IMR-90 (cell line): ENCODE results near the gene RHOB. TPM values are rescaled to one million over a fixed set of nuclear protein-coding genes. Genes with fewer than 3 reads are reported as not detected.

Experiments
- ATAC-seq: fragments of 200-7000 bp; cut with Tn5 transposase; 2 replicates; pipeline ENCODE4 v1.9.1; 2020; ENCODE audit warnings: low read depth, mild to moderate bottlenecking, moderate library complexity
- BruUV-seq: library from RNA; stranded (reverse); fragments of 400-500 nt; replicated peaks from 2 replicates; lab custom pipeline; 2021; lab: Mats Ljungman, UMichigan
- CTCF ChIA-PET: fragments of 300-600 bp; formaldehyde crosslinking; extraction: SDS; loops from one replicate; lab custom pipeline; 2021; ENCODE audit warnings: antibody characterized with exemption; lab: Yijun Ruan, JAX
- POLR2A ChIA-PET: fragments of 300-600 bp; sonication (Branson Sonifier 250); formaldehyde crosslinking; loops from one replicate; lab custom pipeline; 2022; ENCODE audit warnings: antibody characterized with exemption; ENCODE audit not compliant: unreplicated experiment; lab: Charles Lee
- DNase-seq: peaks from one replicate; pipeline ENCODE4 v3.0.0; 2013
- H2AFZ ChIP-seq: replicated peaks from 2 replicates; pipeline ENCODE3; 2013; ENCODE audit warnings: low read length, mild to moderate bottlenecking; ENCODE audit not compliant: poor library complexity
- H2AK5ac ChIP-seq: 2 replicates; pipeline ENCODE4 v1.6.1; 2013; ENCODE audit warnings: low read depth, low read length, inconsistent platforms
- H2AK9ac ChIP-seq: replicated peaks from 2 replicates; pipeline ENCODE3; 2013; ENCODE audit warnings: mild to moderate bottlenecking, low read depth, low read length, moderate library complexity; ENCODE audit not compliant: poor library complexity
- H2BK120ac ChIP-seq: 2 replicates; pipeline ENCODE4 v1.6.1; 2013; ENCODE audit warnings: low read depth, low read length, inconsistent platforms
- H2BK15ac ChIP-seq: 3 replicates; pipeline ENCODE4 v1.6.1; 2013; ENCODE audit warnings: low read depth, low read length, inconsistent platforms
- H2BK20ac ChIP-seq: 2 replicates; pipeline ENCODE4 v1.6.1; 2013; ENCODE audit warnings: low read depth, mild to moderate bottlenecking, inconsistent platforms, low read length, moderate library complexity
- H2BK5ac ChIP-seq: 2 replicates; pipeline ENCODE4 v1.6.1; 2013; ENCODE audit warnings: mild to moderate bottlenecking, low read depth, low read length, inconsistent platforms; ENCODE audit not compliant: poor library complexity, severe bottlenecking
- H3K14ac ChIP-seq: replicated peaks from 2 replicates; pipeline ENCODE4 v1.6.1; 2013; ENCODE audit warnings: low read depth, low read length, inconsistent platforms
- H3K18ac ChIP-seq: 2 replicates; pipeline ENCODE4 v1.6.1; 2013; ENCODE audit warnings: low read depth, low read length, control low read depth
- H3K23ac ChIP-seq: 2 replicates; pipeline ENCODE4 v1.6.1; 2013; ENCODE audit warnings: low read depth, low read length, inconsistent platforms
- H3K27ac ChIP-seq: 2 replicates; pipeline ENCODE4 v1.5.1; 2013; ENCODE audit warnings: mild to moderate bottlenecking, control low read depth, low read length; ENCODE audit not compliant: insufficient read depth
- H3K27me3 ChIP-seq: 2 replicates; pipeline ENCODE4 v1.6.1; 2013; ENCODE audit warnings: low read length; ENCODE audit not compliant: control insufficient read depth, insufficient read depth
- H3K36me3 ChIP-seq: 2 replicates; pipeline ENCODE4 v1.6.1; 2013; ENCODE audit warnings: low read length, mixed read lengths; ENCODE audit not compliant: control insufficient read depth, insufficient read depth
- H3K4ac ChIP-seq: 2 replicates; pipeline ENCODE4 v1.6.1; 2013; ENCODE audit warnings: low read depth, low read length, inconsistent platforms
- H3K4me1 ChIP-seq: 2 replicates; pipeline ENCODE4 v1.6.1; 2013; ENCODE audit warnings: low read length, mixed read lengths; ENCODE audit not compliant: control insufficient read depth, insufficient read depth
- H3K4me2 ChIP-seq: 2 replicates; pipeline ENCODE4 v1.6.1; 2013; ENCODE audit warnings: low read depth, mild to moderate bottlenecking, control low read depth, low read length, moderate library complexity
- H3K4me3 ChIP-seq: 2 replicates; pipeline ENCODE4 v1.5.1; 2013; ENCODE audit warnings: low read depth, mild to moderate bottlenecking, control low read depth, low read length, moderate library complexity; ENCODE audit not compliant: insufficient read depth
- H3K56ac ChIP-seq: 2 replicates; pipeline ENCODE4 v1.6.1; 2013; ENCODE audit warnings: low read length, inconsistent platforms; ENCODE audit not compliant: insufficient read depth; ENCODE audit errors: extremely low read depth
- H3K79me1 ChIP-seq, 2 experiments: 2 replicates each; pipeline ENCODE4 v1.6.1; 2013; ENCODE audit warnings: low read length in 2 of 2, inconsistent platforms in 1 of 2, low read depth in 1 of 2
- H3K9ac ChIP-seq: 2 replicates; pipeline ENCODE4 v1.6.1; 2013; ENCODE audit warnings: low read depth, low read length, control low read depth
- H3K9me1 ChIP-seq: 2 replicates; pipeline ENCODE4 v1.6.1; 2013; ENCODE audit warnings: low read length, inconsistent platforms; ENCODE audit not compliant: insufficient read depth
- H3K9me3 ChIP-seq: 2 replicates; pipeline ENCODE4 v1.6.1; 2013; ENCODE audit warnings: low read length; ENCODE audit not compliant: control insufficient read depth, insufficient read depth
- H4K20me1 ChIP-seq: 2 replicates; pipeline ENCODE4 v1.6.1; 2013; ENCODE audit warnings: low read length, inconsistent platforms; ENCODE audit not compliant: insufficient read depth
- H4K5ac ChIP-seq: 2 replicates; pipeline ENCODE4 v1.6.1; 2013; ENCODE audit warnings: mild to moderate bottlenecking, low read depth, low read length, control low read depth
- H4K8ac ChIP-seq, 2 experiments: 2 replicates each; pipeline ENCODE4 v1.6.1; 2013; ENCODE audit warnings: low read depth in 2 of 2, low read length in 2 of 2, control low read depth in 1 of 2, inconsistent platforms in 1 of 2
- H4K91ac ChIP-seq: 2 replicates; pipeline ENCODE4 v1.6.1; 2013; ENCODE audit warnings: low read depth, low read length, inconsistent platforms; ENCODE audit not compliant: insufficient read depth
- CEBPB ChIP-seq: IDR thresholded peaks from 2 replicates; pipeline ENCODE4 v1.6.1; 2012; ENCODE audit warnings: low read depth, low read length, improper control_type of control experiment
- POLR2A ChIP-seq: IDR thresholded peaks from 2 replicates; pipeline ENCODE4 v1.6.1; 2012; ENCODE audit warnings: mild to moderate bottlenecking, low read depth, low read length
- SMC3 ChIP-seq: fragments of 150-350 bp; IDR thresholded peaks from 2 replicates; pipeline ENCODE4 v1.6.1; 2016; ENCODE audit warnings: low read depth, mild to moderate bottlenecking, antibody characterized with exemption, low read length, moderate library complexity
- WGBS, 2 experiments: methylation state at CpG; one replicate each; pipeline versions ENCODE4 v1.1.5 to v1.1.7; 2013; ENCODE audit warnings: missing lambda C conversion rate in 2 of 2; ENCODE audit not compliant: insufficient read length in 1 of 2; ENCODE audit errors: extremely low coverage in 2 of 2; 5-methylcytosine and 5-hydroxymethylcytosine counted together
- dilution Hi-C: fragments of 300-500 bp; cut with HindIII; formaldehyde crosslinking; loops from one replicate; pipeline ENCODE4 v1.14.3; 2018; ENCODE audit warnings: low sequenced_read_pairs; ENCODE audit not compliant: unreplicated experiment
- in situ Hi-C: fragments of 300-500 bp; cut with MboI; formaldehyde crosslinking; loops from 3 replicates; pipeline ENCODE4 v1.14.3; 2019; ENCODE audit warnings: low sequenced_read_pairs, inconsistent platforms, mixed read lengths
- intact Hi-C: fragments of 100-400 bp; cut with micrococcal nuclease; formaldehyde crosslinking; loops from 2 replicates; pipeline ENCODE4 v1.10.0; 2022
- polyA plus RNA-seq, 3 experiments: library from polyadenylated mRNA; depleted of rRNA; stranded (reverse); fragments of >200 nt; gene quantifications; 2 replicates each; pipeline ENCODE4 v1.2.3, GENCODE V29; 2012; ENCODE audit warnings: low replicate concordance in 1 of 3
- total RNA-seq: library from RNA; depleted of rRNA; stranded (reverse); fragments of >200 nt; gene quantifications from 2 replicates; pipeline ENCODE4 v1.2.3, GENCODE V29; 2012

RHOB gene
- total and polyA plus RNA-seq, 2 of the 4 experiments (the other 2 are of a cell fraction) = 112 to 149 TPM

DNA sequence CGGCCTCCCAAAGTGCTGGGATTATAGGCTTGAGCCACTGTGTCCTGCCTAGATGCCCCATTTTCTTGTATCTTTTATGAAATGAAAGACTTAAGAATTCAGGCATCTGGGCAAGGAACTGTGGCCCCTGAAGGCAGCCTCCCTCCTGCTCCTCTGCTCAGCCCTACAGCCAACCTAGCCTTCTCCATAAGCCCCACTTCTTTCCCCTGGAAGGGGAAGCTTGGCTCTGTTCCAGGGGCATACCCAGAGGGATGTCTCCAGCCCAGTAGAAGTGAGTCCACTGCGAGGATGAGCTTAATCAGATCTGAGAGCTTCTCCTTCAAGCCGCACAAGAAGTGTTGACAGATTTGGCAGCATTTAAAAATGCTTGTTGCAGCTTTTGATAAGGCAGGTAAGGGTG lies 39.7 kb downstream of the RHOB start:
- dilution Hi-C loops = no loop called here
- Histone ChIP-seq H3K9me3 (no peaks in the 10 kb centered on the region), H3K9ac (no peak overlapping the region), H3K9me1 (no peaks in the 10 kb centered on the region), H3K36me3 (no peaks in the 10 kb centered on the region), H3K4me1 (peaks cover 4% of the 10 kb centered on the region), H3K4me2 (no peak overlapping the region), H2BK5ac (no peak overlapping the region), H3K4ac (no peak overlapping the region), H3K23ac (no peak overlapping the region), H3K14ac (no peak overlapping the region), H3K27ac (no peak overlapping the region), H3K79me1 (no peaks in the 10 kb centered on the region), H4K5ac (no peak overlapping the region), H2AK5ac (no peak overlapping the region), H2AK9ac (no peak overlapping the region), H4K20me1 (no peaks in the 10 kb centered on the region), H2BK20ac (no peak overlapping the region), H2BK15ac (no peak overlapping the region), H3K56ac (no peak overlapping the region), H3K4me3 (no peak overlapping the region), H2BK120ac (no peak overlapping the region), H3K27me3 (peaks cover 11% of the 10 kb centered on the region), H3K18ac (no peak overlapping the region), H4K8ac (no peak overlapping the region), H2AFZ (peak overlapping the region; percentile 11), H4K91ac (no peak overlapping the region)
- no peak for TF ChIP-seq CEBPB
- TF ChIP-seq SMC3 = no peak
- TF ChIP-seq POLR2A = no peak
- no peak for ATAC-seq
- in situ Hi-C loops = no loop called here
- WGBS, 2 experiments = no CpG with 5 or more reads among the region's 3 CpGs
- BruUV-seq = no TSS peak
- no peak for DNase-seq
- CTCF ChIA-PET = no interaction called here
- intact Hi-C loops = no loop called here
- POLR2A ChIA-PET = interaction anchor here (1.4 kb wide), 1 partner anchor 40 kb away, joined by 5 read pairs; the partner anchor contains the start of gene RHOB
